CD8-positive, alpha-beta memory T cell (primary cell): Measurements from ENCODE around the gene FANCC. TPM values are rescaled to one million over a fixed set of nuclear protein-coding genes. Genes with fewer than 3 reads are reported as not detected.

Experiments
- CTCF ChIA-PET: fragments of 350-600 bp; sonication (Branson Sonifier 250); formaldehyde crosslinking; loops from one replicate; lab custom pipeline; 2021; ENCODE audit warnings: antibody characterized with exemption; lab: Charles Lee
- POLR2A ChIA-PET: fragments of 350-600 bp; sonication (Branson Sonifier 250); formaldehyde crosslinking; loops from one replicate; lab custom pipeline; 2021; ENCODE audit warnings: antibody characterized with exemption; lab: Charles Lee
- DNase-seq, 5 donors: peaks; one replicate each; pipeline versions ENCODE4 v3.0.0 to v3.0.0-alpha.2; 2020 to 2022; ENCODE audit warnings: mixed read lengths in 1 of 5
- H3K27ac ChIP-seq: one replicate; pipeline ENCODE4 v1.7.0; 2013; ENCODE audit warnings: low read depth, mild to moderate bottlenecking, low read length, moderate library complexity
- H3K27me3 ChIP-seq: 2 replicates; pipeline ENCODE4 v1.7.0; 2013; ENCODE audit warnings: low read length, mild to moderate bottlenecking; ENCODE audit not compliant: insufficient read depth, poor library complexity, severe bottlenecking
- H3K36me3 ChIP-seq: 2 replicates; pipeline ENCODE4 v1.7.0; 2013; ENCODE audit warnings: mild to moderate bottlenecking, low read length, moderate library complexity; ENCODE audit not compliant: insufficient read depth
- H3K4me1 ChIP-seq: 2 replicates; pipeline ENCODE4 v1.7.0; 2013; ENCODE audit warnings: mild to moderate bottlenecking, low read length, moderate library complexity; ENCODE audit not compliant: insufficient read depth
- H3K4me3 ChIP-seq: 2 replicates; pipeline ENCODE4 v1.7.0; 2013; ENCODE audit warnings: mild to moderate bottlenecking, low read length
- H3K9me3 ChIP-seq: 2 replicates; pipeline ENCODE4 v1.7.0; 2013; ENCODE audit warnings: mild to moderate bottlenecking, low read length
- H3K27ac Mint-ChIP-seq, 8 donors: one replicate each; pipeline ENCODE4 v1.8.0; 2020 to 2021; ENCODE audit warnings: mixed read lengths in 8 of 8, mild to moderate bottlenecking in 6 of 8, inconsistent platforms in 3 of 8, moderate library complexity in 3 of 8
- H3K27me3 Mint-ChIP-seq, 2 donors: one replicate each; pipeline ENCODE4 v1.8.0; 2020 to 2021; ENCODE audit warnings: mixed read lengths in 2 of 2, mild to moderate bottlenecking in 1 of 2, moderate library complexity in 1 of 2
- H3K36me3 Mint-ChIP-seq, 3 donors: one replicate each; pipeline ENCODE4 v1.8.0; 2020 to 2021; ENCODE audit warnings: mixed read lengths in 3 of 3, inconsistent platforms in 1 of 3, mild to moderate bottlenecking in 1 of 3
- H3K4me1 Mint-ChIP-seq, 3 donors: one replicate each; pipeline ENCODE4 v1.8.0; 2020 to 2021; ENCODE audit warnings: mixed read lengths in 3 of 3, inconsistent platforms in 1 of 3, mild to moderate bottlenecking in 1 of 3
- H3K4me3 Mint-ChIP-seq, 7 donors: one replicate each; pipeline ENCODE4 v1.8.0; 2020 to 2021; ENCODE audit warnings: mixed read lengths in 7 of 7, mild to moderate bottlenecking in 6 of 7, moderate library complexity in 4 of 7, inconsistent platforms in 2 of 7
- H3K9me3 Mint-ChIP-seq, 5 donors: one replicate each; pipeline ENCODE4 v1.8.0; 2020 to 2022; ENCODE audit warnings: mixed read lengths in 5 of 5, mild to moderate bottlenecking in 3 of 5, moderate library complexity in 2 of 5, inconsistent platforms in 1 of 5
- polyA plus RNA-seq: library from polyadenylated mRNA; unstranded; fragments of 300-500 nt; fragmentation: Illumina TruSeq; gene quantifications from one replicate; pipeline ENCODE4 v1.2.3, GENCODE V29; 2021
- total RNA-seq, 2 experiments: library from RNA; stranded (reverse); gene quantifications; one replicate each; pipeline ENCODE4 v1.2.3, GENCODE V29; 2021

Gene FANCC
- total and polyA plus RNA-seq, 3 experiments from 2014 or later = 2.7 to 18.5 (median 18.0) TPM

- Mint-ChIP-seq H3K4me1 (peaks cover 0 to 10% (median 8%) of the 10 kb centered on the region in 3 donors), H3K9me3 (no peaks in the 10 kb centered on the region), H3K4me3 (no peak overlapping the region), H3K36me3 (no peaks in the 10 kb centered on the region), H3K27ac (no peak overlapping the region), H3K27me3 (peaks cover 0 to 2% of the 10 kb centered on the region in 2 donors)
- Histone ChIP-seq H3K4me3 (no peak overlapping the region), H3K9me3 (no peaks in the 10 kb centered on the region), H3K27me3 (no peaks in the 10 kb centered on the region), H3K4me1 (no peaks in the 10 kb centered on the region), H3K27ac (no peak overlapping the region), H3K36me3 (no peaks in the 10 kb centered on the region)
- ChIA-PET POLR2A (no interaction called here), CTCF (no interaction called here)
- no peak for DNase-seq
Measured at GRCh38 chr9:95265960-95266359, 51.5 kb downstream of the FANCC start.

DNA sequence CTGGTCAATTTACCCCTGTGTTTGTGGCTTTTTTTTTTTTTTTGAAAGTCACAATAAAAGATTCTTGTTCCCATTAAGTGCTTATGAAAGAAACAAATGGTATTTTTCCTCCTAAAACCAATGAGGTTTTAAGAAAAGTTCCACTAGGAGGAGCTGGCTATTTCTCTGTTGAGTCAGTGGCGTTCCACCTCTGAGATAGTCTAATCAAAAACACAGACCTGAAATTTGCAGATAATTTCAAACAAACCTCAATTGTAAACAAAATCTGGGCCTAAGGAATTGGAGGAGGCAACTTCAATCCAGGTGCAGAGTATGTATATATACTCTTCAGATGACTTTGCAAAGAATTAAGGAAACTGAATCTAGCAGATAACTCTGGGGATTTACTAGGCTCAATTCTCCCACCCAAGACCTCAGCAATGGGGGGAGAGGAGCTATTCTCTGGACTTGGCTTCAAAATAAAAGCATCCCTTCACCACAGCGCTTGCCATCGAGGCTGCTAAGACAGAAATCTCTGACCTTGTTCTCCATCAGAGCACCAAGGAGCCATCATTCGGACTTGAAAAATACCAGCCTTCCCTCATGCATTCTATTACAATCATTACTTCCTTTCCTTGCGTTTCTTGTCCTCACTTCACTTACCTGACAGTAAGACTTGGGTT is 52.4 kb downstream of the FANCC start:
- H3K4me1 ChIP-seq = no peaks in the 10 kb centered on the region
- H3K9me3 ChIP-seq = no peaks in the 10 kb centered on the region
- Mint-ChIP-seq H3K4me3 (no peak overlapping the region), H3K9me3 (no peaks in the 10 kb centered on the region), H3K36me3 (no peaks in the 10 kb centered on the region), H3K27me3 (peaks cover 0 to 2% of the 10 kb centered on the region in 2 donors), H3K4me1 (peaks cover 0 to 10% (median 8%) of the 10 kb centered on the region in 3 donors), H3K27ac (no peak overlapping the region)
- H3K27ac ChIP-seq = no peak overlapping the region
- H3K27me3 ChIP-seq = no peaks in the 10 kb centered on the region
- POLR2A ChIA-PET = no interaction called here
- CTCF ChIA-PET = no interaction called here
- H3K4me3 ChIP-seq = no peak overlapping the region
- DNase-seq = no peak
- no peaks in the 10 kb centered on the region for H3K36me3 ChIP-seq

GRCh38 chr9:95261890-95262289 is 55.6 kb downstream of the FANCC start:
- no peak for DNase-seq
- Histone ChIP-seq H3K4me3 (no peak overlapping the region), H3K4me1 (no peaks in the 10 kb centered on the region), H3K36me3 (no peaks in the 10 kb centered on the region), H3K27ac (no peak overlapping the region), H3K27me3 (no peaks in the 10 kb centered on the region), H3K9me3 (no peaks in the 10 kb centered on the region)
- H3K9me3 Mint-ChIP-seq = no peaks in the 10 kb centered on the region
- H3K27me3 Mint-ChIP-seq = peaks cover 0 to 2% of the 10 kb centered on the region in 2 donors
- peaks cover 0 to 3% (median 2%) of the 10 kb centered on the region in 3 donors for H3K4me1 Mint-ChIP-seq
- ChIA-PET POLR2A (no interaction called here), CTCF (no interaction called here)
- H3K4me3 Mint-ChIP-seq = no peak overlapping the region
- peak overlapping the region in 1 of 8 donors; percentile 90 for H3K27ac Mint-ChIP-seq
- no peaks in the 10 kb centered on the region for H3K36me3 Mint-ChIP-seq

- Mint-ChIP-seq H3K9me3 (no peaks in the 10 kb centered on the region), H3K4me3 (no peak overlapping the region), H3K27me3 (no peaks in the 10 kb centered on the region), H3K4me1 (no peaks in the 10 kb centered on the region), H3K27ac (peak overlapping the region in 2 of 8 donors; percentile 9 to 43), H3K36me3 (peaks cover 8 to 13% (median 12%) of the 10 kb centered on the region in 3 donors)
- ChIA-PET POLR2A (no interaction called here), CTCF (no interaction called here)
- no peaks in the 10 kb centered on the region for H3K36me3 ChIP-seq
- no peaks in the 10 kb centered on the region for H3K9me3 ChIP-seq
- no peak for DNase-seq
- H3K4me3 ChIP-seq = no peak overlapping the region
- H3K4me1 ChIP-seq = no peaks in the 10 kb centered on the region
- no peak overlapping the region for H3K27ac ChIP-seq
- no peaks in the 10 kb centered on the region for H3K27me3 ChIP-seq
Measured at GRCh38 chr9:95250462-95251221, 66.9 kb downstream of the FANCC start.

GRCh38 chr9:95249986-95250385 is 67.5 kb downstream of the FANCC start:
- no peak overlapping the region for H3K4me3 Mint-ChIP-seq
- no peaks in the 10 kb centered on the region for H3K4me1 Mint-ChIP-seq
- no peaks in the 10 kb centered on the region for H3K9me3 ChIP-seq
- no peaks in the 10 kb centered on the region for H3K27me3 Mint-ChIP-seq
- H3K27me3 ChIP-seq = no peaks in the 10 kb centered on the region
- ChIA-PET CTCF (no interaction called here), POLR2A (no interaction called here)
- no peak overlapping the region for H3K27ac ChIP-seq
- peaks cover 7 to 15% (median 14%) of the 10 kb centered on the region in 3 donors for H3K36me3 Mint-ChIP-seq
- H3K4me3 ChIP-seq = no peak overlapping the region
- H3K4me1 ChIP-seq = no peaks in the 10 kb centered on the region
- H3K27ac Mint-ChIP-seq = no peak overlapping the region
- no peaks in the 10 kb centered on the region for H3K36me3 ChIP-seq
- no peak for DNase-seq
- no peaks in the 10 kb centered on the region for H3K9me3 Mint-ChIP-seq

DNA sequence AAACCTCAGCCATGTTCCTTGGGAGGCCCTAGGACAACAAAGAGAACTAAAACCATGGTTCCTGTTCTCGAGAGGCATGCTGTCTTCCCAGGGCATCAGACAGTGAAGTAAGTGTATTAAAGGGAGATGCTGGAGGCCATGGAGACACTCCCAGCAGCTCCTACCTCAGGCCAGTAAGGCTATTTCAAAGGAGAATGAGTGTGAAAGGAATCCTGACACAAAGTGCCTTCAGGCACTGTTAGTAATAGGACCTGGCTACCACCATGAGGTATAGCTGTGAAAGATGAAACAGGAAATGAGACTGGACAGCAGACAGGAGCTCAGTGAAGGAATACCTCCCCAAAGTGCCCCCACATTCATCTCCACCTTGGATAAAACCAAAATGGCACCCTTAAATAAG is 71.0 kb downstream of the FANCC start:
- DNase-seq = no peak
- H3K4me3 ChIP-seq = no peak overlapping the region
- no peaks in the 10 kb centered on the region for H3K9me3 ChIP-seq
- no peaks in the 10 kb centered on the region for H3K27me3 Mint-ChIP-seq
- H3K4me1 Mint-ChIP-seq = no peaks in the 10 kb centered on the region
- ChIA-PET CTCF (no interaction called here), POLR2A (no interaction called here)
- H3K36me3 Mint-ChIP-seq = peaks cover 7 to 17% (median 16%) of the 10 kb centered on the region in 3 donors
- no peaks in the 10 kb centered on the region for H3K9me3 Mint-ChIP-seq
- H3K36me3 ChIP-seq = no peaks in the 10 kb centered on the region
- no peak overlapping the region for H3K27ac Mint-ChIP-seq
- no peak overlapping the region for H3K27ac ChIP-seq
- no peaks in the 10 kb centered on the region for H3K27me3 ChIP-seq
- no peaks in the 10 kb centered on the region for H3K4me1 ChIP-seq
- H3K4me3 Mint-ChIP-seq = no peak overlapping the region

- Histone ChIP-seq H3K9me3 (no peaks in the 10 kb centered on the region), H3K4me1 (no peaks in the 10 kb centered on the region), H3K27me3 (no peaks in the 10 kb centered on the region), H3K4me3 (no peak overlapping the region), H3K27ac (no peak overlapping the region), H3K36me3 (no peaks in the 10 kb centered on the region)
- Mint-ChIP-seq H3K27me3 (no peaks in the 10 kb centered on the region), H3K36me3 (peaks cover 7 to 20% (median 16%) of the 10 kb centered on the region in 3 donors), H3K4me3 (no peak overlapping the region), H3K27ac (no peak overlapping the region), H3K4me1 (no peaks in the 10 kb centered on the region), H3K9me3 (no peaks in the 10 kb centered on the region)
- POLR2A ChIA-PET = no interaction called here
- CTCF ChIA-PET = no interaction called here
- no peak for DNase-seq
Measured at GRCh38 chr9:95242613-95243012, 74.9 kb downstream of the FANCC start.

GRCh38 chr9:95239071-95239470 is 78.4 kb downstream of the FANCC start:
- Histone ChIP-seq H3K36me3 (no peaks in the 10 kb centered on the region), H3K9me3 (no peaks in the 10 kb centered on the region), H3K4me1 (no peaks in the 10 kb centered on the region), H3K27me3 (no peaks in the 10 kb centered on the region), H3K27ac (no peak overlapping the region), H3K4me3 (no peak overlapping the region)
- ChIA-PET POLR2A (no interaction called here), CTCF (no interaction called here)
- no peaks in the 10 kb centered on the region for H3K9me3 Mint-ChIP-seq
- H3K27me3 Mint-ChIP-seq = no peaks in the 10 kb centered on the region
- H3K4me3 Mint-ChIP-seq = no peak overlapping the region
- peak overlapping the region in 1 of 8 donors; percentile 41 for H3K27ac Mint-ChIP-seq
- no peaks in the 10 kb centered on the region for H3K4me1 Mint-ChIP-seq
- no peak for DNase-seq
- H3K36me3 Mint-ChIP-seq = peaks cover 0 to 4% (median 2%) of the 10 kb centered on the region in 3 donors
